GM21381 (cell line): ENCODE measurements around the gene TRIP13.
"Not testable (repeated sequence)": the region's sequence is repeated elsewhere in the genome, so short reads cannot be mapped to it uniquely, and the experiment has no call there.

Source experiments
- ATAC-seq: cut with Tn5 transposase; IDR thresholded peaks from one replicate; pipeline ENCODE4 v1.9.1; 2021; ENCODE audit warnings: mild to moderate bottlenecking, moderate library complexity; ENCODE audit not compliant: unreplicated experiment

Gene TRIP13

GRCh38 chr5:889075-889710, 3.5 kb upstream of the TRIP13 start:
- no peak for ATAC-seq

- no peak for ATAC-seq
Observed at GRCh38 chr5:891117-891836, 1.4 kb upstream of the TRIP13 start.

GRCh38 chr5:891837-892393, 769 bp upstream of the TRIP13 start:
- ATAC-seq, result no peak

GRCh38 chr5:893137-893506, 438 bp downstream of the TRIP13 start:
- peak; percentile 3 for ATAC-seq

- ATAC-seq, result no peak
Observed at GRCh38 chr5:893711-894110, 1.0 kb downstream of the TRIP13 start.

- no peak for ATAC-seq
Observed at GRCh38 chr5:900781-901180, 8.1 kb downstream of the TRIP13 start.

GRCh38 chr5:902129-902916, 9.6 kb downstream of the TRIP13 start:
- ATAC-seq, result no peak

GRCh38 chr5:903756-904096, 11.0 kb downstream of the TRIP13 start:
- ATAC-seq, result no peak

GRCh38 chr5:905139-905642, 12.5 kb downstream of the TRIP13 start:
- no peak for ATAC-seq

- ATAC-seq, result no peak
Observed at GRCh38 chr5:907366-907910, 14.8 kb downstream of the TRIP13 start.

- ATAC-seq, result no peak
Observed at GRCh38 chr5:908172-908571, 15.5 kb downstream of the TRIP13 start.

- no peak for ATAC-seq
Observed at GRCh38 chr5:909086-909485, 16.4 kb downstream of the TRIP13 start.

GRCh38 chr5:909994-910768, 17.5 kb downstream of the TRIP13 start:
- no peak for ATAC-seq

GRCh38 chr5:910769-911160, 18.1 kb downstream of the TRIP13 start:
- no peak for ATAC-seq

- ATAC-seq, result no peak
Observed at GRCh38 chr5:911601-912000, 18.9 kb downstream of the TRIP13 start.

GRCh38 chr5:912280-913091, 19.8 kb downstream of the TRIP13 start:
- ATAC-seq, result no peak

- ATAC-seq, result no peak
Observed at GRCh38 chr5:914174-914573, 21.5 kb downstream of the TRIP13 start.

GRCh38 chr5:914612-915011, 21.9 kb downstream of the TRIP13 start:
- ATAC-seq, result no peak

- ATAC-seq, result not testable (repeated sequence)
Observed at GRCh38 chr5:915346-915745, 22.7 kb downstream of the TRIP13 start.

GRCh38 chr5:915946-916345, 23.3 kb downstream of the TRIP13 start:
- no peak for ATAC-seq
